ENCODE measurements around the gene CPNE4.

The CPNE4 gene

DNA sequence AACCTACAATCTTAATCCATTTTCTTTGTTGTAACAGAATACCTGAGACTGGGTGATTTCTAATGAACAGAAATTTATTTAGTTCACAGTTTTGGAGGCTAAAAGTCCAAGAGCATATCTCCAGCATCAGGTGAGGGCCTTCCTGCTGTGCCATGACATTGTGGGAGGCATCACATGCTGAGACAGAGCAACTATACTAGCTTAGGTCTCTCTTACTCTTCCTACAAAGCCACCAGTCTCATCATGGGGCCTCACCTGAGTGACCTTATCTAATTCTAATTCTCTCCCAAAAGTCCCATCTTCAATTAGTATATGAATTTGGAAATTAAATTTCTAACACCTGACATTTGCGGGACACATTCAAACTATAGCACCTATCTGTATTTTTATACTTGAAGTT, 285.0 kb downstream of the CPNE4 start:
- Histone ChIP-seq H3K4me1 (ENCODE audit: insufficient read depth, low read length, severe bottlenecking) (no peaks in the 10 kb centered on the region), H3K4me2 (ENCODE audit: low read length) (no peak overlapping the region), H3K9ac (ENCODE audit: low read length) (no peak overlapping the region), H2AFZ (ENCODE audit: low read length) (no peak overlapping the region), H3K27me3 (ENCODE audit: insufficient read depth, low read length) (no peaks in the 10 kb centered on the region), H3K9me3 (ENCODE audit: low read length) (no peaks in the 10 kb centered on the region), H3F3A (ENCODE audit: insufficient read depth, low read length) (no peaks in the 10 kb centered on the region), H4K20me1 (ENCODE audit: insufficient read depth, low read length) (no peaks in the 10 kb centered on the region), H3K27ac (ENCODE audit: low read depth, low read length, poor library complexity, severe bottlenecking) (no peak overlapping the region), H3K4me3 (ENCODE audit: low read depth, low read length, poor library complexity, severe bottlenecking) (no peak overlapping the region), H3K79me2 (ENCODE audit: insufficient read depth, low read length) (no peaks in the 10 kb centered on the region), H3K36me3 (ENCODE audit: insufficient read depth, low read length) (no peaks in the 10 kb centered on the region), H3K9me2 (ENCODE audit: low read depth, low read length) (no peaks in the 10 kb centered on the region)
- TF ChIP-seq, protein P1, sequence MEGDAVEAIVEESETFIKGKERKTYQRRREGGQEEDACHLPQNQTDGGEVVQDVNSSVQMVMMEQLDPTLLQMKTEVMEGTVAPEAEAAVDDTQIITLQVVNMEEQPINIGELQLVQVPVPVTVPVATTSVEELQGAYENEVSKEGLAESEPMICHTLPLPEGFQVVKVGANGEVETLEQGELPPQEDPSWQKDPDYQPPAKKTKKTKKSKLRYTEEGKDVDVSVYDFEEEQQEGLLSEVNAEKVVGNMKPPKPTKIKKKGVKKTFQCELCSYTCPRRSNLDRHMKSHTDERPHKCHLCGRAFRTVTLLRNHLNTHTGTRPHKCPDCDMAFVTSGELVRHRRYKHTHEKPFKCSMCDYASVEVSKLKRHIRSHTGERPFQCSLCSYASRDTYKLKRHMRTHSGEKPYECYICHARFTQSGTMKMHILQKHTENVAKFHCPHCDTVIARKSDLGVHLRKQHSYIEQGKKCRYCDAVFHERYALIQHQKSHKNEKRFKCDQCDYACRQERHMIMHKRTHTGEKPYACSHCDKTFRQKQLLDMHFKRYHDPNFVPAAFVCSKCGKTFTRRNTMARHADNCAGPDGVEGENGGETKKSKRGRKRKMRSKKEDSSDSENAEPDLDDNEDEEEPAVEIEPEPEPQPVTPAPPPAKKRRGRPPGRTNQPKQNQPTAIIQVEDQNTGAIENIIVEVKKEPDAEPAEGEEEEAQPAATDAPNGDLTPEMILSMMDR (IDR thresholded peaks at IDR 0.05; ENCODE audit: low read length), result no peak
- no peak for TF ChIP-seq EZH2 (IDR thresholded peaks at IDR 0.05; ENCODE audit: borderline replicate concordance, low read length)

DNA sequence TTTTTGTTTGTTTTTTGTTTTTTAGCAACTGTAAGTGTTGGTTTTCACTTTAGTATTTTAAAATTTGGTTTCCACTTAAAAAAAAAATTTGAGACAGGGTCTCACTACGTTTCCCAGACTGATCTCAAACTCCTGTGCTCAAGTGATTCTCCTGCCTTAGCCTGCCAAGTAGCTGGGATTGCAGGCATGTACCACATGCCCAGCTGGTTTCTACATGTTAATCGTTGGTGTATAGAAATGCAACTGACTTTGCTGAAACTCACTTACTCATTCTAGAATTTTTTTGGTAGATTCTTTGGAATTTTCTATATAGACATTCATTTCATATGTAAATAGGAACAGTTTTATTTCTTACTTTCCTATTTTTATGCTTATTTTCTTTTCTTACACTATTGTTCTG, 287.3 kb downstream of the CPNE4 start:
- Histone ChIP-seq H3K4me2 (ENCODE audit: low read length) (no peak overlapping the region), H3K4me3 (ENCODE audit: low read depth, low read length, poor library complexity, severe bottlenecking) (no peak overlapping the region)
- TF ChIP-seq EZH2 (IDR thresholded peaks at IDR 0.05; ENCODE audit: borderline replicate concordance, low read length), result no peak
- TF ChIP-seq, protein P1 (IDR thresholded peaks at IDR 0.05; ENCODE audit: low read length), result no peak

DNA sequence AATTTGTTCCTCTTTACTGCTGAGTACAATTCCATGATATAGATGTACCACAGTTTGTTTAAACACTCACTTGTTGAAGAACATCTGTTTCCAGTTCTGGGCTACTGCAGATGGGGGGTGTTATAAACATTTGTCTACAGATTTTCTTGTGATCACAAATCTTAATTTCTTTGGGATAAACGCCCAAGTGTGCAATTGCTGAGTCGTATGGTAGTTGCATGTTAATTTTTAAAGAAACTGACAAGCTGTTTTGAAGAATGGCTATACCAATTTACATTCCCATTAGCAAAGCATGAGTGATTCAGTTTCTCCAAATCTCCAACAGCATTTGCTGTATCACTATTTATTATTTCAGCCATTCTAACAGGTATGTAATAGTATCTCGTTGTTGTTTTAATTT, 290.0 kb downstream of the CPNE4 start:
- Histone ChIP-seq H3K79me2 (ENCODE audit: insufficient read depth, low read length) (no peaks in the 10 kb centered on the region), H3K27ac (ENCODE audit: low read depth, low read length, poor library complexity, severe bottlenecking) (no peak overlapping the region), H4K20me1 (ENCODE audit: insufficient read depth, low read length) (no peaks in the 10 kb centered on the region), H3K4me2 (ENCODE audit: low read length) (no peak overlapping the region), H3K27me3 (ENCODE audit: insufficient read depth, low read length) (no peaks in the 10 kb centered on the region), H3K9ac (ENCODE audit: low read length) (no peak overlapping the region), H3K4me3 (ENCODE audit: low read depth, low read length, poor library complexity, severe bottlenecking) (no peak overlapping the region), H3K9me2 (ENCODE audit: low read depth, low read length) (no peaks in the 10 kb centered on the region), H2AFZ (ENCODE audit: low read length) (no peak overlapping the region), H3F3A (ENCODE audit: insufficient read depth, low read length) (no peaks in the 10 kb centered on the region), H3K9me3 (ENCODE audit: low read length) (no peaks in the 10 kb centered on the region), H3K4me1 (ENCODE audit: insufficient read depth, low read length, severe bottlenecking) (no peaks in the 10 kb centered on the region), H3K36me3 (ENCODE audit: insufficient read depth, low read length) (no peaks in the 10 kb centered on the region)
- no peak for TF ChIP-seq EZH2 (IDR thresholded peaks at IDR 0.05; ENCODE audit: borderline replicate concordance, low read length)
- TF ChIP-seq, protein P1 (IDR thresholded peaks at IDR 0.05; ENCODE audit: low read length), result no peak

More for the DNA sequence above, 287.3 kb downstream of the CPNE4 start:
- Histone ChIP-seq H3K27ac (ENCODE audit: low read depth, low read length, poor library complexity, severe bottlenecking) (no peak overlapping the region), H3K9me3 (ENCODE audit: low read length) (no peaks in the 10 kb centered on the region), H3K36me3 (ENCODE audit: insufficient read depth, low read length) (no peaks in the 10 kb centered on the region), H3K79me2 (ENCODE audit: insufficient read depth, low read length) (no peaks in the 10 kb centered on the region), H3F3A (ENCODE audit: insufficient read depth, low read length) (no peaks in the 10 kb centered on the region), H2AFZ (ENCODE audit: low read length) (no peak overlapping the region; the same call in 1 of the 2 replicates), H3K9ac (ENCODE audit: low read length) (no peak overlapping the region), H3K9me2 (ENCODE audit: low read depth, low read length) (no peaks in the 10 kb centered on the region), H4K20me1 (ENCODE audit: insufficient read depth, low read length) (no peaks in the 10 kb centered on the region), H3K4me1 (ENCODE audit: insufficient read depth, low read length, severe bottlenecking) (no peaks in the 10 kb centered on the region), H3K27me3 (ENCODE audit: insufficient read depth, low read length) (no peaks in the 10 kb centered on the region)

All from OCI-LY1 (cell line).